ENCODE data around the gene MEIKIN. TPM values are rescaled to one million over a fixed set of nuclear protein-coding genes. Genes with fewer than 3 reads are reported as not detected.

MEIKIN gene
- total RNA-seq, 2 experiments from 2014 or later: not detected

DNA sequence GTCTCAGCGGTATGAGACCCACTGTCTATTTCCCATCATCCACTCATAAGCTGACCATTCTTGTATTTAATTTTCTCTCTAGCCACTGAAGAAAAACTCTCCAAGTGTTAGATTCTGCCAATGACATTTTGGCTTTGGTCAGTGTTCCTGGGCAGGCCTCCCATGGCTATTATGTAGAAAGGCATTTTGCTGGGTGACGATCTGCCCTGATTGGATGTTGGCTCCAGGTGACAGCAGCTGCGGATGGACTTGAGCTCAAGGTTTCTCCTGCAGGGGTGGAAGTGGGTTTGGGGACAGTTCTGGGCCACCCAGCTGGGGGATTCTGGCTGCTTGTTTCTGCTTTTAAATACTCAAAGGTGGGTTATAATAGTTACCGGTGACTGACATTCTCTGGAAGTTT is 34.4 kb upstream of the MEIKIN start:
- H3K4me1 Mint-ChIP-seq: peaks cover 35% of the 10 kb centered on the region
- no peaks in the 10 kb centered on the region for H3K27me3 Mint-ChIP-seq
- no peaks in the 10 kb centered on the region for H3K9me3 Mint-ChIP-seq
- DNase-seq: no peak
- H3K36me3 Mint-ChIP-seq: no peaks in the 10 kb centered on the region
- no peak overlapping the region for H3K27ac Mint-ChIP-seq
- H3K4me3 Mint-ChIP-seq: no peak overlapping the region

DNA sequence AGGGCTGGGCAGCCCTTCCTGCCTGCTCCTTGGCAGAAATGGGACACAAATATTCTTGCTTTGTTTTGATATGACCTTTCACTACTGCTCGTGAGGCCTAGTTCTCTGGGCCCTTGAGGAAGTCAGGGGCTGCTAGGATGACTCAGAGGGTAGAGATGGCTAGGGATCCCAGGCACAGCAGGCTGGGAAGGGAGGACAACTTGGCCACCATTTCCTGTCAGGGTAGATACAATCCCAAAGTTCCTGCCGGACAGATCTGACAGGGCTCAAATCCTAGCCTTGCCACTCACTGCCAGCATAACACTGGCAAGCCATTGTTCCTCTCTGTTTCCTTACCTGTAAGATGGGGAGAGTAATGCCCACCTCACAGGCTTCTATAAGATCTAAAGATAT is 31.7 kb upstream of the MEIKIN start:
- H3K27ac Mint-ChIP-seq: no peak overlapping the region
- H3K27me3 Mint-ChIP-seq: no peaks in the 10 kb centered on the region
- H3K36me3 Mint-ChIP-seq: no peaks in the 10 kb centered on the region
- H3K4me1 Mint-ChIP-seq: peaks cover 38% of the 10 kb centered on the region
- no peaks in the 10 kb centered on the region for H3K9me3 Mint-ChIP-seq
- no peak overlapping the region for H3K4me3 Mint-ChIP-seq
- no peak for DNase-seq

GRCh38 chr5:131976414-131977211 is 31.1 kb upstream of the MEIKIN start:
- H3K36me3 Mint-ChIP-seq: no peaks in the 10 kb centered on the region
- H3K9me3 Mint-ChIP-seq: no peaks in the 10 kb centered on the region
- no peak overlapping the region for H3K4me3 Mint-ChIP-seq
- H3K27ac Mint-ChIP-seq: no peak overlapping the region
- no peaks in the 10 kb centered on the region for H3K27me3 Mint-ChIP-seq
- H3K4me1 Mint-ChIP-seq: peaks cover 38% of the 10 kb centered on the region
- DNase-seq: no peak

DNA sequence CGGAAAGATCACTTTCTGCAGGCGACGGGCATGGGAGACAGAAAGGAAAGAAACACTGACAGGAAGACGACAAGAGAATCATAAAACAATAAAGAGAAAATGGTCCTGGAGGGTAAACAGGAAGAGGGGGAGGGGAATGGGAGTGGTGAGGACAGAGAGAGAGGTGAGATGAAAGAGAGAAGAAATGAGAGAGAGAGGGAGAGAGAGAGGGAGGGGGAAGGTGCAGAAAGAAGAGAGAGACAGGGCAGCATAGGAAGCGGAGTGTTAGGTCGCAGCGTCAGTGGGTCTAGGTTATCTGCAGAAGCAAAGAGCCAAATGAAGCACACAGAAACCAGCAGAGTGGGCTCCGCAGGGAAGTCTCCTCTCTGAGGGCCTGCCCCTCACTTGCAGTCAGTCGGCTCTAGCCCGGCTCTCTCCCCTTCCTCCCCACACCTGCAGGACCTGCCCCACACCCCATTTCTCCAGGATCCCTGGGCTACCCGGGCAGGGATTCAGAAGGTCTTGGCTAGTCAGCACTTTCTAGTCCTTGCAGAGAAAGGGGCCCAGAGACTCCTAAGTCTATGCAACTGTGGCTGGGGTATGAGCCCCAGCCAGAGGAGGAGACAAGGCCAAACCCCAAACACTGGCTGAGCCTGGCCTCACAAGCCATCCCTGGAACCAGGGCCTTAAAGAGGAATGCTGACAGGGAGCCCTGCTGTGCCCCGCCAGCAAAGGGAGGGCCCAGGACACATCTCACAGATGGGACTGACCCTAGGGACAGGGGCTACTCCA is 29.7 kb upstream of the MEIKIN start:
- no peaks in the 10 kb centered on the region for H3K36me3 Mint-ChIP-seq
- H3K9me3 Mint-ChIP-seq: no peaks in the 10 kb centered on the region
- no peak for DNase-seq
- no peaks in the 10 kb centered on the region for H3K27me3 Mint-ChIP-seq
- peaks cover 38% of the 10 kb centered on the region for H3K4me1 Mint-ChIP-seq
- peak overlapping the region; percentile 82 for H3K27ac Mint-ChIP-seq
- H3K4me3 Mint-ChIP-seq: peak overlapping the region; percentile 57

DNA sequence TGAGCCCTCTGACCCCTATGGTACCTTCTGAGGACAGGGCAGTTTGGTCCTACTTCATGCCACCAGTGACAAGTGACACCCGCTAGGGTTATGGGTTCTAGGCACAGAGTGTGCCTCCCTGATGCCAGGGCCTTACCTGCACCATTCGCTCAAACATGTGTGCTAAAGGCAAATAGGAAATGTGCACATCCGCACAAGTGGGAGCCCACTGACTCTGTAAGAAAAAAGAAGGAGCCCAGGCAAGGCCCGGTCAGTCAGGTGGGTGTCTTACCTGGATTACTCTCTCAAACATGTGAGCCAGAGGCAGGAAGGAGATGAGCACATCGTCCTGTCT is 29.1 kb upstream of the MEIKIN start:
- no peak for DNase-seq
- Mint-ChIP-seq H3K4me3 (peak overlapping the region; percentile 57), H3K9me3 (no peaks in the 10 kb centered on the region), H3K36me3 (no peaks in the 10 kb centered on the region), H3K27ac (peak overlapping the region; percentile 82), H3K4me1 (peaks cover 38% of the 10 kb centered on the region), H3K27me3 (no peaks in the 10 kb centered on the region)

DNA sequence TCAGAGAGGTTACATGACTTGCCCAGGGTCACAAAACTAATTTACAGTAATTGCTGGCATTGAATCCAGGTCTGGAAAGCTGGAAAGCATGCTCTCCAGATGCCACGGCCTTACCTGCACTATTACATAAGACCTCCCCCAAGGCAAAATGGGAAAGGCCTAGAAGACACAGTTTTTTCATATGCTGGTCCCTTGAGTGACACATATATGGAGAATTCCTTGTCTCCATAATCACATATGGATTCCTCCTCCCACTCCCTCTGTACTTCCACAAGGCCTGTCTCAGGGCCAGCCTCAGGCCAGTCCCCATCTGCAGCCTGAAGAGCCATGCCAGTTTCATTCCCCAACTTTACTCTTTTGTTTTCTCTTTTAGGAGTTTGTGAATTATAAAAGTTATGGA is 28.6 kb upstream of the MEIKIN start:
- H3K4me1 Mint-ChIP-seq: peaks cover 38% of the 10 kb centered on the region
- DNase-seq: no peak
- H3K27ac Mint-ChIP-seq: peak overlapping the region; percentile 82
- H3K27me3 Mint-ChIP-seq: no peaks in the 10 kb centered on the region
- no peak overlapping the region for H3K4me3 Mint-ChIP-seq
- H3K36me3 Mint-ChIP-seq: no peaks in the 10 kb centered on the region
- H3K9me3 Mint-ChIP-seq: no peaks in the 10 kb centered on the region

DNA sequence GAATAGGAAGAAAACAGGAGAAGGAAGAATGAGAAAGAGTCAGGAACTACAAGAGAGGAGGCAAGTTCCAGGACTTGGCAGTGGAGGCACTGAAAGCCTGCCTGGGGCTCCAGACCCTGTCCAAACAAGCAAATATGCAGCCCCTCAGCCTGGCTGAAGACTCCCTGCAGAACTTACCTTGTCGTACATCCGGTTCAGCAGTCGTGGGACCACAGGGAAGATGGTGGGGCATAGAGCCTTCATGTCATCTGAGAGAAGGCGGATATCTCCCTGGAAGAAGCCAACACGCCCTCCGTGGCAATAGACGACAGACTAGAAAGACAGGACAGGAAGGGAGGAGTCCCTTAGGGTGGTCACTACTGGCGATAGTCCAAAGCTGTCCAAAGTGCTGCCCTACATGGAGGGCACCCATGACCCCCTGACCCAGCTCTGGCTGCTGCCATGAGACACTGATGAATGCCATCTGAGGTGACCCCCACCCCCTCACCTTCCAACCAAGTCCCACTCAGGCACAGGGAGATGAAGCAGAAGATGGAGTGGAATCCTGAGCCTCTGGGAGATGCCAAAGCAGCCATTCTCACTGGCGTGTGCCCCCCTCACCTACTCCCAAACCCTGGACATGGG is 27.7 kb upstream of the MEIKIN start:
- Mint-ChIP-seq H3K4me3 (no peak overlapping the region), H3K9me3 (no peaks in the 10 kb centered on the region), H3K4me1 (peaks cover 38% of the 10 kb centered on the region), H3K36me3 (no peaks in the 10 kb centered on the region), H3K27ac (no peak overlapping the region), H3K27me3 (no peaks in the 10 kb centered on the region)
- no peak for DNase-seq

GRCh38 chr5:131968396-131968954 is 23.0 kb upstream of the MEIKIN start:
- H3K27ac Mint-ChIP-seq: no peak overlapping the region
- no peaks in the 10 kb centered on the region for H3K9me3 Mint-ChIP-seq
- peaks cover 2% of the 10 kb centered on the region for H3K36me3 Mint-ChIP-seq
- H3K4me1 Mint-ChIP-seq: peaks cover 5% of the 10 kb centered on the region
- DNase-seq: no peak
- no peaks in the 10 kb centered on the region for H3K27me3 Mint-ChIP-seq
- H3K4me3 Mint-ChIP-seq: no peak overlapping the region

DNA sequence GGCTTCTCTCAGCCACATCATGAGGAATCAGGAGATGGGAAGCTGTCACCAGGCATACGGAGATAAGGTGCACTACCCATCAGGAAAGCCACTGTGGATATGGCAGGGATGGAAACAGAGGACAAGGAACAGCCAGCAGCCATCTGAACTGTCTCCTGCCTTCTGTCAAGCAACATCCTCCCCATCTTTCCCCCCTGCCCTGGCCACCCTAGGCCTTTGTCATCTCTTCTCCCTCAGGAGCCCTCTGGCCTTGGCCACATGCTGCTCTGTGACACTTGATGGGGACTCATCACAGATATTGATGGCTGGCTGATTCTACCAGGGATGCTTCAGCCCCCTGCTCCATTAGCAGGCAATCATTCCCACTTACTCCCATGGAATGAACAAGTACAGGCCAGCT is 21.1 kb upstream of the MEIKIN start:
- H3K36me3 Mint-ChIP-seq: peaks cover 2% of the 10 kb centered on the region
- no peaks in the 10 kb centered on the region for H3K27me3 Mint-ChIP-seq
- no peak overlapping the region for H3K27ac Mint-ChIP-seq
- no peak overlapping the region for H3K4me3 Mint-ChIP-seq
- H3K9me3 Mint-ChIP-seq: no peaks in the 10 kb centered on the region
- no peaks in the 10 kb centered on the region for H3K4me1 Mint-ChIP-seq
- DNase-seq: no peak

- peaks cover 2% of the 10 kb centered on the region for H3K36me3 Mint-ChIP-seq
- H3K4me1 Mint-ChIP-seq: no peaks in the 10 kb centered on the region
- DNase-seq: no peak
- H3K27me3 Mint-ChIP-seq: no peaks in the 10 kb centered on the region
- no peaks in the 10 kb centered on the region for H3K9me3 Mint-ChIP-seq
- H3K4me3 Mint-ChIP-seq: no peak overlapping the region
- no peak overlapping the region for H3K27ac Mint-ChIP-seq
Observed at GRCh38 chr5:131965826-131966415, 20.5 kb upstream of the MEIKIN start.

DNA sequence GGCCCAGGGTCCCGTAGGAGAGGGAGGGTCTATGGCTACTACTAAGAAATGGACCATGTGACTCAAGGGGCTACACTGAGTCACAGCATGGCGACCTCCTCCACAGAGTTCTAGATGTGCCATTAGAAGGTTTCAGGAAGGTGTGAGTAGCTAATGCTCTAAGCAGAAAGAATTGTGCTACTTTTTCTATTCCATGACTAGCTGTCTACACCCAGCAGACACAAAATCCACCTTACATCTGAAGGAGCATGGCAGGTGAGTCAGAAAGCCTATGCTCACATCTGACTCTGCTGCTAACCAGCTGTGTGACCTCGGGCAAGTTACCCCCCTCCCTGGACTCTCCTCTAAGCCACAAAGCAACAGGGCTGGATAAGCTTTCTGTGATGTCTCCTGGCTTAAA is 14.4 kb upstream of the MEIKIN start:
- Mint-ChIP-seq H3K36me3 (peaks cover 9% of the 10 kb centered on the region), H3K27me3 (no peaks in the 10 kb centered on the region), H3K27ac (peak overlapping the region; percentile 18), H3K4me3 (no peak overlapping the region), H3K9me3 (no peaks in the 10 kb centered on the region), H3K4me1 (peaks cover 16% of the 10 kb centered on the region)
- no peak for DNase-seq

DNA sequence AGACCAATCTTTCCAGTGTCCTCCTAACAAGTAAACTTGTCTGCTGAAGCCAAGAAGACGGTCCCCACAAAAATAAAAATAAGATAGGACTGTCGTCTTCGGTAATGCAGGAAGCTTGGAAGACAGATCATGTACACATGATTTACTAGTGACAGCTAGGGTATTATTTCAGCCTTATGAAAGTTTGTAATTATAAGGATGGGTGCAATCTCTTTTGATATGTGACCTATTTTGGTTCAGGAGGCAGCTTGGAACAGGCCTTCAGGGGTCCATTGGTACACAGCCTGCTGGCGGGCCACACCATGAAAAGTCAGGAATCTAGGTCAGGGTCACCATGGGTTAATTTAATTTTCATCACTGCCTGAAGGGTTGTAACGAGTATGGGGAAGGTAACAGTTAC is 13.7 kb upstream of the MEIKIN start:
- Mint-ChIP-seq H3K27ac (no peak overlapping the region), H3K9me3 (no peaks in the 10 kb centered on the region), H3K36me3 (peaks cover 13% of the 10 kb centered on the region), H3K4me3 (no peak overlapping the region), H3K4me1 (peaks cover 17% of the 10 kb centered on the region), H3K27me3 (no peaks in the 10 kb centered on the region)
- DNase-seq: no peak

- Mint-ChIP-seq H3K27me3 (no peaks in the 10 kb centered on the region), H3K9me3 (no peaks in the 10 kb centered on the region), H3K36me3 (peaks cover 13% of the 10 kb centered on the region), H3K4me1 (peaks cover 19% of the 10 kb centered on the region), H3K27ac (peak overlapping the region; percentile 63), H3K4me3 (no peak overlapping the region)
- DNase-seq: no peak
Observed at GRCh38 chr5:131957721-131958441, 12.4 kb upstream of the MEIKIN start.

- no peaks in the 10 kb centered on the region for H3K27me3 Mint-ChIP-seq
- peaks cover 8% of the 10 kb centered on the region for H3K36me3 Mint-ChIP-seq
- no peak overlapping the region for H3K27ac Mint-ChIP-seq
- no peaks in the 10 kb centered on the region for H3K9me3 Mint-ChIP-seq
- H3K4me1 Mint-ChIP-seq: peaks cover 11% of the 10 kb centered on the region
- no peak overlapping the region for H3K4me3 Mint-ChIP-seq
- no peak for DNase-seq
Observed at GRCh38 chr5:131953969-131954368, 8.5 kb upstream of the MEIKIN start.

Data from activated naive CD8-positive, alpha-beta T cell treated with anti-CD3 and anti-CD28 coated beads for 36 hours (primary cell).